ENCODE data around the gene CPB2. TPM values are rescaled to one million over a fixed set of nuclear protein-coding genes. Genes with fewer than 3 reads are reported as not detected.

Gene CPB2
- total RNA-seq, 1 donor: not detected

- no peak for DNase-seq (ENCODE audit: low read depth)
- TF ChIP-seq CTCF (IDR thresholded peaks at IDR 0.05; ENCODE audit: insufficient read depth, low read depth, low read length): no peak
- H3K4me3 ChIP-seq (ENCODE audit: low read depth, low read length): no peak overlapping the region
Observed at GRCh38 chr13:46121597-46122163, 16.8 kb upstream of the CPB2 start.

- no peak overlapping the region for H3K4me3 ChIP-seq (ENCODE audit: low read depth, low read length)
- no peak for DNase-seq (ENCODE audit: low read depth)
- TF ChIP-seq CTCF (IDR thresholded peaks at IDR 0.05; ENCODE audit: insufficient read depth, low read depth, low read length): no peak
Observed at GRCh38 chr13:46121033-46121432, 16.2 kb upstream of the CPB2 start.

GRCh38 chr13:46119883-46120614 lies 15.2 kb upstream of the CPB2 start:
- peak; percentile 70 for DNase-seq (ENCODE audit: low read depth)
- TF ChIP-seq CTCF (IDR thresholded peaks at IDR 0.05; ENCODE audit: insufficient read depth, low read depth, low read length): no peak
- no peak overlapping the region for H3K4me3 ChIP-seq (ENCODE audit: low read depth, low read length)

- H3K4me3 ChIP-seq (ENCODE audit: low read depth, low read length): no peak overlapping the region
- TF ChIP-seq CTCF (IDR thresholded peaks at IDR 0.05; ENCODE audit: insufficient read depth, low read depth, low read length): no peak
- no peak for DNase-seq (ENCODE audit: low read depth)
Observed at GRCh38 chr13:46116653-46117502, 12.0 kb upstream of the CPB2 start.

GRCh38 chr13:46114613-46115012 lies 9.8 kb upstream of the CPB2 start:
- TF ChIP-seq CTCF (IDR thresholded peaks at IDR 0.05; ENCODE audit: insufficient read depth, low read depth, low read length): no peak
- no peak for DNase-seq (ENCODE audit: low read depth)
- no peak overlapping the region for H3K4me3 ChIP-seq (ENCODE audit: low read depth, low read length)

GRCh38 chr13:46113596-46113995 lies 8.8 kb upstream of the CPB2 start:
- no peak for TF ChIP-seq CTCF (IDR thresholded peaks at IDR 0.05; ENCODE audit: insufficient read depth, low read depth, low read length)
- peak; percentile 13 for DNase-seq (ENCODE audit: low read depth)
- H3K4me3 ChIP-seq (ENCODE audit: low read depth, low read length): no peak overlapping the region

Measured in fibroblast of villous mesenchyme (primary cell).